Peyer's patch (tissue), 4 donors: ENCODE results near the gene GJA5. TPM values are rescaled to one million over a fixed set of nuclear protein-coding genes. Genes with fewer than 3 reads are reported as not detected.

ENCODE experiments used
- DNase-seq, 3 donors: peaks; one replicate each; pipeline ENCODE4 v3.0.0-alpha.2; 2017 to 2019
- H3K27ac ChIP-seq, 4 donors: fragments of 200-600 bp; sonication (generic); one replicate each; pipeline ENCODE4 v1.5.1; 2016 to 2019
- H3K27me3 ChIP-seq, 2 donors: fragments of 200-600 bp; sonication (generic); one replicate each; pipeline ENCODE4 v1.5.1; 2019
- H3K36me3 ChIP-seq, 3 donors: fragments of 200-600 bp; sonication (generic); one replicate each; pipeline ENCODE4 v1.5.1; 2016 to 2019
- H3K4me1 ChIP-seq, 4 donors: fragments of 200-600 bp; sonication (generic); one replicate each; pipeline ENCODE4 v1.5.1; 2016 to 2019
- H3K4me3 ChIP-seq, 4 donors: fragments of 200-600 bp; sonication (generic); 1 replicate in 3 of 4; 2 replicates in 1 of 4; pipeline ENCODE4 v1.5.1; 2016 to 2019; ENCODE audit warnings: mild to moderate bottlenecking in 1 of 4
- H3K9me3 ChIP-seq, 4 donors: fragments of 200-600 bp; sonication (generic); one replicate each; pipeline ENCODE4 v1.5.1; 2016 to 2019; ENCODE audit warnings: mild to moderate bottlenecking in 1 of 4
- POLR2A ChIP-seq, 2 donors: fragments of 450-650 bp; IDR thresholded peaks; one replicate each; pipeline ENCODE4 v1.5.1; 2017; ENCODE audit warnings: antibody characterized with exemption in 2 of 2, mild to moderate bottlenecking in 2 of 2, moderate library complexity in 2 of 2
- total RNA-seq, 4 donors: library from RNA; depleted of rRNA; stranded (reverse); fragments of >200 nt; gene quantifications; one replicate each; pipeline ENCODE4 v1.1.0, GENCODE V29; 2016
- TF ChIP-seq, protein P1 (sequence below), 6 experiments: fragments of 450-650 bp in 4 of 6; fragments of 200-600 bp in 2 of 6; sonication (generic) in 1 of 6; IDR thresholded peaks; one replicate each; pipeline ENCODE4 v1.5.1; 2017 to 2019; ENCODE audit warnings: antibody characterized with exemption in 6 of 6, mild to moderate bottlenecking in 3 of 6, moderate library complexity in 1 of 6

Gene GJA5
- total RNA-seq, 4 donors from 2014 or later: 0.70 to 4.1 (median 2.8) TPM

GRCh38 chr1:147785794-147786506 is 25.5 kb upstream of the GJA5 start:
- DNase-seq: no peak
- TF ChIP-seq POLR2A (IDR thresholded peaks at IDR 0.05): no peak
- TF ChIP-seq, protein P1, sequence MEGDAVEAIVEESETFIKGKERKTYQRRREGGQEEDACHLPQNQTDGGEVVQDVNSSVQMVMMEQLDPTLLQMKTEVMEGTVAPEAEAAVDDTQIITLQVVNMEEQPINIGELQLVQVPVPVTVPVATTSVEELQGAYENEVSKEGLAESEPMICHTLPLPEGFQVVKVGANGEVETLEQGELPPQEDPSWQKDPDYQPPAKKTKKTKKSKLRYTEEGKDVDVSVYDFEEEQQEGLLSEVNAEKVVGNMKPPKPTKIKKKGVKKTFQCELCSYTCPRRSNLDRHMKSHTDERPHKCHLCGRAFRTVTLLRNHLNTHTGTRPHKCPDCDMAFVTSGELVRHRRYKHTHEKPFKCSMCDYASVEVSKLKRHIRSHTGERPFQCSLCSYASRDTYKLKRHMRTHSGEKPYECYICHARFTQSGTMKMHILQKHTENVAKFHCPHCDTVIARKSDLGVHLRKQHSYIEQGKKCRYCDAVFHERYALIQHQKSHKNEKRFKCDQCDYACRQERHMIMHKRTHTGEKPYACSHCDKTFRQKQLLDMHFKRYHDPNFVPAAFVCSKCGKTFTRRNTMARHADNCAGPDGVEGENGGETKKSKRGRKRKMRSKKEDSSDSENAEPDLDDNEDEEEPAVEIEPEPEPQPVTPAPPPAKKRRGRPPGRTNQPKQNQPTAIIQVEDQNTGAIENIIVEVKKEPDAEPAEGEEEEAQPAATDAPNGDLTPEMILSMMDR (IDR thresholded peaks at IDR 0.05): no peak
- Histone ChIP-seq H3K4me3 (no peak overlapping the region), H3K27ac (no peak overlapping the region), H3K4me1 (no peaks in the 10 kb centered on the region), H3K27me3 (no peaks in the 10 kb centered on the region), H3K36me3 (no peaks in the 10 kb centered on the region), H3K9me3 (no peaks in the 10 kb centered on the region)

GRCh38 chr1:147784941-147785340 is 24.5 kb upstream of the GJA5 start:
- Histone ChIP-seq H3K9me3 (no peaks in the 10 kb centered on the region), H3K4me3 (no peak overlapping the region), H3K27ac (no peak overlapping the region), H3K36me3 (no peaks in the 10 kb centered on the region), H3K27me3 (no peaks in the 10 kb centered on the region), H3K4me1 (no peaks in the 10 kb centered on the region)
- TF ChIP-seq, protein P1 (IDR thresholded peaks at IDR 0.05): no peak
- DNase-seq: no peak

- TF ChIP-seq, protein P1 (IDR thresholded peaks at IDR 0.05): no peak
- TF ChIP-seq POLR2A (IDR thresholded peaks at IDR 0.05): no peak
- Histone ChIP-seq H3K4me1 (no peaks in the 10 kb centered on the region), H3K4me3 (no peak overlapping the region)
Observed at GRCh38 chr1:147781056-147781471, 20.7 kb upstream of the GJA5 start.

DNA sequence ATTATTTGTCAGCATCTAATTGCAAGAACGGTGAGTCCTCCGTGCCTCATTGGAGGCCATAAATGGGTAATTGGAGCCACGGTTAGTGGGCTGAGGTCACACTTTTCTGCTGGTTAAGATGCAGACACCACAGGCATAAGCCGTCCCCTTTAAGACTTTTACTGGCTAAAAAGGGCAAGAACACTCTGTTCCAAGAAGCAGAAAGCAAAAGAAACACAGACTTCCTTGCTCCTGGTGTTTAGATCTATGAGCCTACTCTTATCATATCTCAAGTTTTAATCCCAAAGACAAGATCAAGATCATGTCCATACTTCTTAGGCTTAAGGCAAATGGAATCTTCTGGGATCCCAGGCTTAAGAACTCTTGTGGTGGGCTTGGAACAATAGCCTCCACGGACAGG is 17.3 kb upstream of the GJA5 start:
- H3K36me3 ChIP-seq: no peaks in the 10 kb centered on the region
- H3K4me1 ChIP-seq: no peaks in the 10 kb centered on the region
- no peaks in the 10 kb centered on the region for H3K27me3 ChIP-seq
- no peak for DNase-seq
- no peak overlapping the region for H3K27ac ChIP-seq
- no peaks in the 10 kb centered on the region for H3K9me3 ChIP-seq
- no peak overlapping the region for H3K4me3 ChIP-seq
- TF ChIP-seq, protein P1 (IDR thresholded peaks at IDR 0.05): no peak
- no peak for TF ChIP-seq POLR2A (IDR thresholded peaks at IDR 0.05)

More at GRCh38 chr1:147781056-147781471, 20.7 kb upstream of the GJA5 start:
- Histone ChIP-seq H3K9me3 (no peaks in the 10 kb centered on the region), H3K36me3 (no peaks in the 10 kb centered on the region), H3K27ac (no peak overlapping the region), H3K27me3 (no peaks in the 10 kb centered on the region)
- DNase-seq: no peak

GRCh38 chr1:147773215-147773715 is 12.9 kb upstream of the GJA5 start:
- no peak overlapping the region for H3K4me3 ChIP-seq
- DNase-seq: no peak

More at GRCh38 chr1:147773215-147773715, 12.9 kb upstream of the GJA5 start:
- Histone ChIP-seq H3K9me3 (no peaks in the 10 kb centered on the region), H3K27me3 (no peaks in the 10 kb centered on the region), H3K36me3 (no peaks in the 10 kb centered on the region), H3K27ac (no peak overlapping the region), H3K4me1 (no peaks in the 10 kb centered on the region)
- TF ChIP-seq, protein P1 (IDR thresholded peaks at IDR 0.05): no peak
- TF ChIP-seq POLR2A (IDR thresholded peaks at IDR 0.05): no peak
